Activated naive CD4-positive, alpha-beta T cell treated with anti-CD3 and anti-CD28 coated beads, Interleukin-2, amount 50 U/mL, for 72 hours (primary cell): Measurements from ENCODE around the gene F8A2. TPM values are rescaled to one million over a fixed set of nuclear protein-coding genes. Genes with fewer than 3 reads are reported as not detected.
"Not testable (repeated sequence)": the region's sequence is repeated elsewhere in the genome, so short reads cannot be mapped to it uniquely, and the experiment has no call there.

Source experiments
- ATAC-seq, 2 donors: fragments of 150-1000 bp; cut with Tn5 transposase; 2 replicates each; pipeline ENCODE4 v1.10.0; 2021; ENCODE audit warnings: mild to moderate bottlenecking in 2 of 2, moderate library complexity in 2 of 2
- DNase-seq, 2 donors: peaks; one replicate each; pipeline ENCODE4 v3.0.0; 2021 to 2022; ENCODE audit warnings: low spot score in 2 of 2
- H3K27ac Mint-ChIP-seq, 2 donors: one replicate each; pipeline ENCODE4 v1.8.0; 2022; ENCODE audit warnings: mild to moderate bottlenecking in 2 of 2, mixed read lengths in 2 of 2
- H3K36me3 Mint-ChIP-seq, 2 donors: one replicate each; pipeline ENCODE4 v1.8.0; 2022; ENCODE audit warnings: mixed read lengths in 2 of 2
- H3K9me3 Mint-ChIP-seq, 2 donors: one replicate each; pipeline ENCODE4 v1.8.0; 2022; ENCODE audit warnings: mixed read lengths in 2 of 2
- total RNA-seq, 2 donors: library from RNA; stranded (reverse); gene quantifications; one replicate each; pipeline ENCODE4 v1.2.3, GENCODE V29; 2022

F8A2 gene
- total RNA-seq, result not detected

GRCh38 chrX:155381843-155382528 lies at the start of gene F8A2:
TSS of gene F8A2 (plus strand) at chrX:155382095. CDS start at chrX:155382115, 20 bp downstream.
- not testable (repeated sequence) for H3K27ac Mint-ChIP-seq, DNase-seq, H3K36me3 Mint-ChIP-seq, H3K9me3 Mint-ChIP-seq
- ATAC-seq, result peak; percentile 74 to 85

- ATAC-seq (no peak), DNase-seq (no peak)
- no peaks in the 10 kb centered on the region for H3K36me3 Mint-ChIP-seq
- no peaks in the 10 kb centered on the region for H3K9me3 Mint-ChIP-seq
- no peak overlapping the region for H3K27ac Mint-ChIP-seq
These were observed 48.3 kb upstream of the F8A2 start for GRCh38 chrX:155333544-155334100.

GRCh38 chrX:155334486-155335336 lies 47.2 kb upstream of the F8A2 start, which contains the start of gene CLIC2:
TSS of gene CLIC2 (minus strand) at chrX:155334614. CDS start at chrX:155334427, 187 bp downstream.
- DNase-seq, result no peak

GRCh38 chrX:155335337-155335712 lies 46.6 kb upstream of the F8A2 start:
- H3K27ac Mint-ChIP-seq, H3K9me3 Mint-ChIP-seq, DNase-seq, ATAC-seq, H3K36me3 Mint-ChIP-seq: not testable (repeated sequence)

More at GRCh38 chrX:155334486-155335336, 47.2 kb upstream of the F8A2 start, which contains the start of gene CLIC2:
- H3K9me3 Mint-ChIP-seq, result no peaks in the 10 kb centered on the region
- H3K36me3 Mint-ChIP-seq, result no peaks in the 10 kb centered on the region
- H3K27ac Mint-ChIP-seq, result peak within 1 kb of the TSS in 1 of 2 donors; percentile 44
- ATAC-seq, result peak in 1 of 2 donors; percentile 86

- H3K36me3 Mint-ChIP-seq, DNase-seq: not testable (repeated sequence)
These were observed 36.2 kb upstream of the F8A2 start for GRCh38 chrX:155345689-155346088.

GRCh38 chrX:155349448-155349847 lies 32.4 kb upstream of the F8A2 start:
- DNase-seq, H3K36me3 Mint-ChIP-seq, H3K9me3 Mint-ChIP-seq, H3K27ac Mint-ChIP-seq, ATAC-seq: not testable (repeated sequence)

More at GRCh38 chrX:155345689-155346088, 36.2 kb upstream of the F8A2 start:
- H3K9me3 Mint-ChIP-seq, H3K27ac Mint-ChIP-seq, ATAC-seq: not testable (repeated sequence)

- ATAC-seq, result peak; percentile 29 to 97
- not testable (repeated sequence) for H3K36me3 Mint-ChIP-seq, H3K27ac Mint-ChIP-seq
These were observed 18.2 kb upstream of the F8A2 start for GRCh38 chrX:155363712-155364111.

GRCh38 chrX:155373777-155374458 lies 8.0 kb upstream of the F8A2 start:
- peak; percentile 82 to 96 for ATAC-seq
- H3K36me3 Mint-ChIP-seq, DNase-seq, H3K9me3 Mint-ChIP-seq, H3K27ac Mint-ChIP-seq: not testable (repeated sequence)

More at GRCh38 chrX:155363712-155364111, 18.2 kb upstream of the F8A2 start:
- H3K9me3 Mint-ChIP-seq, DNase-seq: not testable (repeated sequence)

GRCh38 chrX:155379802-155380201 lies 2.1 kb upstream of the F8A2 start:
- not testable (repeated sequence) for H3K36me3 Mint-ChIP-seq, H3K27ac Mint-ChIP-seq, H3K9me3 Mint-ChIP-seq, DNase-seq
- ATAC-seq, result peak; percentile 43 to 52

- not testable (repeated sequence) for H3K9me3 Mint-ChIP-seq, DNase-seq, H3K36me3 Mint-ChIP-seq, H3K27ac Mint-ChIP-seq
- ATAC-seq, result peak; percentile 56 to 63
These were observed 653 bp downstream of the F8A2 start for GRCh38 chrX:155382529-155382967.

GRCh38 chrX:155389634-155390033 lies 7.7 kb downstream of the F8A2 start:
- no peaks in the 10 kb centered on the region for H3K9me3 Mint-ChIP-seq
- no peak overlapping the region for H3K27ac Mint-ChIP-seq
- DNase-seq (no peak), ATAC-seq (no peak)
- H3K36me3 Mint-ChIP-seq, result peaks cover 0 to 11% of the 10 kb centered on the region in 2 donors

- DNase-seq, H3K9me3 Mint-ChIP-seq, H3K36me3 Mint-ChIP-seq, ATAC-seq: not testable (repeated sequence)
- H3K27ac Mint-ChIP-seq, result peak overlapping the region in 1 of 2 donors; percentile 57
These were observed 12.9 kb downstream of the F8A2 start for GRCh38 chrX:155394747-155395276.

GRCh38 chrX:155406429-155406828 lies 24.5 kb downstream of the F8A2 start:
- no peak for ATAC-seq
- Mint-ChIP-seq H3K9me3 (peaks cover 0 to 9% of the 10 kb centered on the region in 2 donors), H3K36me3 (peaks cover 0 to 9% of the 10 kb centered on the region in 2 donors), H3K27ac (no peak overlapping the region)
- DNase-seq, result no peak

GRCh38 chrX:155417769-155418168 lies 35.9 kb downstream of the F8A2 start:
- no peaks in the 10 kb centered on the region for H3K36me3 Mint-ChIP-seq
- ATAC-seq (peak; percentile 39 to 70), DNase-seq (no peak)
- H3K27ac Mint-ChIP-seq, result no peak overlapping the region
- H3K9me3 Mint-ChIP-seq, result no peaks in the 10 kb centered on the region
